ENCODE data around the gene DOK5. TPM values are rescaled to one million over a fixed set of nuclear protein-coding genes. Genes with fewer than 3 reads are reported as not detected.

The DOK5 gene
- total RNA-seq, 1 experiment from 2014 or later = 0.91 TPM

- no peak for DNase-seq (ENCODE audit: low read depth)
Measured at GRCh38 chr20:54692168-54692887, 216.9 kb downstream of the DOK5 start.

GRCh38 chr20:54694516-54694915, 219.1 kb downstream of the DOK5 start:
- DNase-seq (ENCODE audit: low read depth) = no peak

DNA sequence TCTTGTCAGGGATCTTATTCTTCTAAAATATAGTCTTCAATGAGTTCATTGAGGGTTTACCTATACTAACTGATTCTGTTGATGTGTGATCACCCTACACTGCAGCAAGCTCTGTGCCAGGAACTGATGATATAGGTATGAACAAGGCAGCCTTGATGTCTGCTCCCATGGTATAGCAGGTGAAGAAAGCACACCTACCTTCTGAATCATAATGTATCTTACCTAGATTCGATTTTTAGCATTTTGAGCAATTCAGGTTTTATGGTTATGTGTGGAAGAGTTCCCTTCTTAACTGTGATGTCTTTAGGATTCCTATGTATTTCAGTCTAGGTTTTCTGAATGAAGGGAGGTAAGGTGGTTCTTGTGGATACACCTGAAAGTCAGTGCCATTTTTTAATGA, 223.0 kb downstream of the DOK5 start:
- DNase-seq (ENCODE audit: low read depth) = no peak
